Liver (tissue), 9 donors: ENCODE measurements around the gene SAMD4A. TPM values are rescaled to one million over a fixed set of nuclear protein-coding genes. Genes with fewer than 3 reads are reported as not detected.

Experiments used
- DNase-seq: peaks from one replicate; pipeline ENCODE4 v3.0.0-alpha.2; 2017; ENCODE audit warnings: low spot score
- H3K27ac ChIP-seq, 2 donors: one replicate each; pipeline ENCODE4 v1.7.0; 2013; ENCODE audit warnings: inconsistent platforms in 2 of 2, low read length in 2 of 2, control low read depth in 1 of 2, low read depth in 1 of 2, mild to moderate bottlenecking in 1 of 2
- H3K27me3 ChIP-seq, 4 donors: one replicate each; pipeline versions ENCODE4 v1.6.1 to v1.7.0; 2013; ENCODE audit warnings: low read length in 3 of 4, inconsistent platforms in 1 of 4, mild to moderate bottlenecking in 1 of 4, moderate library complexity in 1 of 4; ENCODE audit not compliant: control insufficient read depth in 4 of 4, insufficient read depth in 4 of 4
- H3K36me3 ChIP-seq, 4 donors: one replicate each; pipeline versions ENCODE4 v1.6.1 to v1.7.0; 2013; ENCODE audit warnings: low read length in 3 of 4, mild to moderate bottlenecking in 3 of 4, low read depth in 1 of 4, moderate library complexity in 1 of 4; ENCODE audit not compliant: control insufficient read depth in 4 of 4, insufficient read depth in 3 of 4
- H3K4me1 ChIP-seq, 4 donors: one replicate each; pipeline versions ENCODE4 v1.6.1 to v1.7.0; 2013; ENCODE audit warnings: low read length in 3 of 4, mild to moderate bottlenecking in 3 of 4, moderate library complexity in 1 of 4; ENCODE audit not compliant: control insufficient read depth in 4 of 4, insufficient read depth in 4 of 4
- H3K4me3 ChIP-seq, 3 donors: one replicate each; pipeline versions ENCODE4 v1.6.1 to v1.7.0; 2013; ENCODE audit warnings: low read length in 3 of 3, control low read depth in 1 of 3, low read depth in 1 of 3, mild to moderate bottlenecking in 1 of 3
- H3K9ac ChIP-seq, 2 donors: one replicate each; pipeline ENCODE4 v1.7.0; 2013; ENCODE audit warnings: low read length in 2 of 2, mild to moderate bottlenecking in 2 of 2, moderate library complexity in 2 of 2, control low read depth in 1 of 2, low read depth in 1 of 2
- H3K9me3 ChIP-seq, 4 donors: one replicate each; pipeline versions ENCODE4 v1.6.1 to v1.7.0; 2013; ENCODE audit warnings: low read length in 3 of 4; ENCODE audit not compliant: control insufficient read depth in 4 of 4
- ATF3 ChIP-seq: IDR thresholded peaks from 2 replicates; pipeline ENCODE4 v1.6.1; 2016; ENCODE audit warnings: antibody characterized with exemption
- CTCF ChIP-seq: fragments of 150-350 bp; IDR thresholded peaks from 2 replicates; pipeline ENCODE4 v1.5.1; 2017; ENCODE audit warnings: improper control_type of control experiment, low read depth, low read length; ENCODE audit not compliant: missing input control
- EGR1 ChIP-seq, 2 donors: IDR thresholded peaks; 2 replicates each; pipeline ENCODE4 v1.6.1; 2016 to 2018; ENCODE audit warnings: antibody characterized with exemption in 2 of 2, low read depth in 2 of 2
- GABPA ChIP-seq, 2 donors: IDR thresholded peaks in 1 of 2; conservative IDR thresholded peaks in 1 of 2; 2 replicates each; pipeline ENCODE4 v1.6.1; 2016; ENCODE audit warnings: antibody characterized with exemption in 2 of 2, mild to moderate bottlenecking in 1 of 2, moderate library complexity in 1 of 2
- HNF4A ChIP-seq, 2 donors: conservative IDR thresholded peaks; 2 replicates each; pipeline ENCODE4 v1.6.1; 2016; ENCODE audit warnings: antibody characterized with exemption in 2 of 2, mild to moderate bottlenecking in 2 of 2
- HNF4G ChIP-seq: IDR thresholded peaks from 2 replicates; pipeline ENCODE4 v1.6.1; 2016; ENCODE audit warnings: antibody characterized with exemption
- JUND ChIP-seq, 2 donors: IDR thresholded peaks; 2 replicates each; pipeline ENCODE4 v1.6.1; 2016; ENCODE audit warnings: antibody characterized with exemption in 2 of 2
- MAX ChIP-seq: IDR thresholded peaks from 2 replicates; pipeline ENCODE4 v1.6.1; 2016; ENCODE audit warnings: antibody characterized with exemption
- RAD21 ChIP-seq, 2 donors: IDR thresholded peaks; 2 replicates each; pipeline ENCODE4 v1.6.1; 2016; ENCODE audit warnings: antibody characterized with exemption in 2 of 2, mild to moderate bottlenecking in 2 of 2
- REST ChIP-seq: IDR thresholded peaks from 2 replicates; pipeline ENCODE4 v1.6.1; 2016; ENCODE audit warnings: antibody characterized with exemption, mild to moderate bottlenecking
- YY1 ChIP-seq: IDR thresholded peaks from 2 replicates; pipeline ENCODE4 v1.6.1; 2016; ENCODE audit warnings: antibody characterized with exemption, mild to moderate bottlenecking
- ZBTB33 ChIP-seq: IDR thresholded peaks from 2 replicates; pipeline ENCODE4 v1.6.1; 2016; ENCODE audit warnings: antibody characterized with exemption
- WGBS: extraction: QIAGEN DNeasy Blood & Tissue Kit; methylation state at CpG from one replicate; pipeline ENCODE4 v1.1.7; 2013; 5-methylcytosine and 5-hydroxymethylcytosine counted together
- polyA plus RNA-seq, 2 donors: library from polyadenylated mRNA; stranded (reverse) in 1 of 2; unstranded in 1 of 2; fragments of 200-250 nt in 1 of 2; fragments of >200 nt in 1 of 2; fragmentation: Nextera tagmentation in 1 of 2; extraction: Ambion mirVana in 1 of 2; gene quantifications; one replicate each; pipeline versions ENCODE4 v1.2.1 to v1.2.3, GENCODE V29; 2013 to 2015
- total RNA-seq, 2 donors: library from RNA; depleted of rRNA; stranded (reverse); fragments of >200 nt; gene quantifications; one replicate each; pipeline ENCODE4 v1.2.3, GENCODE V29; 2014
- donor health status: healthy.
- donor health status: healthy.
- donor health status: healthy.
- donor health status: healthy.
- donor health status: healthy.

Gene SAMD4A
- total and polyA plus RNA-seq, 4 donors, result 4.3 to 17.8 (median 8.1) TPM

- no peaks in the 10 kb centered on the region for H3K4me1 ChIP-seq
- DNase-seq, result no peak
- 67% methylated on average over 9 of the region's 9 CpGs for WGBS
- TF ChIP-seq CTCF, result peak; percentile 9
- no peak for TF ChIP-seq EGR1 (IDR thresholded peaks at IDR 0.05; ENCODE audit: low read depth in 2 of 2)
- peak; percentile 43 for TF ChIP-seq ATF3
- no peak for TF ChIP-seq YY1
- TF ChIP-seq RAD21 (IDR thresholded peaks at IDR 0.05), result peak in 1 of 2 donors; percentile 32
- no peak overlapping the region for H3K27ac ChIP-seq
- H3K4me3 ChIP-seq, result no peak overlapping the region
- no peaks in the 10 kb centered on the region for H3K36me3 ChIP-seq
- no peaks in the 10 kb centered on the region for H3K27me3 ChIP-seq
- H3K9ac ChIP-seq, result no peak overlapping the region
- no peaks in the 10 kb centered on the region for H3K9me3 ChIP-seq
Measured at GRCh38 chr14:54556535-54556934, 10.4 kb upstream of the SAMD4A start.

GRCh38 chr14:54562334-54562733, 4.6 kb upstream of the SAMD4A start:
- Histone ChIP-seq H3K27me3 (no peaks in the 10 kb centered on the region), H3K9ac (no peak overlapping the region), H3K36me3 (no peaks in the 10 kb centered on the region), H3K4me3 (no peak overlapping the region), H3K4me1 (peaks cover 0 to 11% (median 3%) of the 10 kb centered on the region in 4 donors), H3K9me3 (no peaks in the 10 kb centered on the region), H3K27ac (no peak overlapping the region)
- 78% methylated on average over 5 of the region's 5 CpGs for WGBS
- TF ChIP-seq HNF4G (no peak), CTCF (peak; percentile 1)
- no peak for DNase-seq

GRCh38 chr14:54564071-54564867, 2.7 kb upstream of the SAMD4A start:
- no peak for DNase-seq
- H3K9ac ChIP-seq, result peak overlapping the region; percentile 70 to 96
- H3K4me3 ChIP-seq, result peak overlapping the region; percentile 54 to 79 (median 64)
- no peaks in the 10 kb centered on the region for H3K36me3 ChIP-seq
- peaks cover 0 to 20% (median 11%) of the 10 kb centered on the region in 4 donors for H3K4me1 ChIP-seq
- no peaks in the 10 kb centered on the region for H3K9me3 ChIP-seq
- H3K27ac ChIP-seq, result peak overlapping the region; percentile 98
- H3K27me3 ChIP-seq, result no peaks in the 10 kb centered on the region
- WGBS, result 2% methylated on average over 9 of the region's 9 CpGs
- TF ChIP-seq GABPA (IDR thresholded peaks at IDR 0.05 in 1 of 2, conservative IDR thresholded peaks at IDR 0.05 in 1 of 2) (no peak), CTCF (peak; percentile 87), MAX (no peak), HNF4A (conservative IDR thresholded peaks at IDR 0.05) (no peak), REST (no peak), ZBTB33 (no peak), RAD21 (IDR thresholded peaks at IDR 0.05) (peak; percentile 91 to 93), JUND (IDR thresholded peaks at IDR 0.05) (no peak)
